ENCODE results near the gene YBEY. TPM values are rescaled to one million over a fixed set of nuclear protein-coding genes. Genes with fewer than 3 reads are reported as not detected.

YBEY gene
- total and polyA plus RNA-seq, 2 of the 13 experiments (the other 11 are each of a cell fraction or from before 2014, with no cell fraction given): 6.5 to 8.9 TPM

DNA sequence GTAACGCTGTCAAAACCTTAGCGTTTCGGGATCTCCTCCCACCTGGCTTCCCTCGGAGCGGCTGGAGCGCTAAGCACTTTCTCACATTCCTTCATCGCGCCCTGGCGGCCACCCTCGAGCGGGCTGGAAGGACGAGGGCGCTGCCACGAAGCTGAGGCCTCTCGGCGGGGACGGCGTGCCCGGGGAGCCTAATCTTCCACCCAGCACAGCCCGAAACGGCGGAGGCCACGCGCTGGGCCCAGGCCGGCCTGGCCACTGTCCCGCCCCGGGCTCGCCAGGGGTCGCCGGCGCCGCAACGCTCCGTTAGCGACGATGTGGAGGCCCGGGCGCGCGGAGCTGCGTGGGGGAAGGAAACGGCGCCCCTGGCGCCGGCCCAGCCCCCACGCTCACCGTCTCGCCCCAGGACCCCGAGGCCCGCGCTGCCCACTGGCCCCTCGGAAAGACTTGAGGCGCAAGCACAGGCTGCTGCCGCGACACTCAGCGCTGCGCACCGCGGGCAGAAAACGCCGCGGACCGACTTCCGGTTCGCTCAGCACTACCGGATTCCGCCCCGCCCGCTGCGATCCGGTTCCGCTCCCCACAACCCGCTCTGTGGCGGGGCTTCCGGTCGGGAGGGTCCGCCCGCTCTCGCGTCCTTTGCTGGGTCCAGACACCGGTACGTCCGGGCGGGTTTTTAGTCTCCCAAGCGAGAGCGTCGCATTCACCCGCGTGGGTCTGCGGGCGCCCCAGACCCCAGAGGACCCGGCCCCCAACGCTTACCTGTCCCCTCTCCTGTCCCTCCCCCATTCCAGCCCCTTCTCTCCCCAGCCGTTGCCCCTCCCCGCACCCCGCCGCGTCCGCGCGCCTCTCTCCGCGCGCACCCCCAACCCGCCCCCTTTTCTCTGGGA, at the start of gene YBEY (continued):
- TF ChIP-seq KMT2B (CRISPR knock-in tag; IDR thresholded peaks at IDR 0.05) (peak; percentile 95), ZNF350 (CRISPR knock-in tag; IDR thresholded peaks at IDR 0.05; ENCODE audit: borderline replicate concordance, low read depth) (peak; percentile 38; the same call in 1 of the 2 replicates), AHR (CRISPR knock-in tag; IDR thresholded peaks at IDR 0.05) (peak; percentile 55; the same call in 1 of the 2 replicates), SIN3A (IDR thresholded peaks at IDR 0.05; ENCODE audit: borderline replicate concordance, low read depth, low read length) (peak; percentile 88), TEF (CRISPR knock-in tag; IDR thresholded peaks at IDR 0.05) (0 out of 2 replicates have a peak, but pooled peaks have one; percentile 19), RARA (CRISPR knock-in tag; IDR thresholded peaks at IDR 0.05) (peak; percentile 14; the same call in 1 of the 2 replicates), SOX13 (IDR thresholded peaks at IDR 0.05) (no peak; the same call in 1 of the 2 replicates), SOX13 (CRISPR knock-in tag; conservative IDR thresholded peaks at IDR 0.05 in 1 of 2, IDR thresholded peaks at IDR 0.05 in 1 of 2) (peak in 1 of 2 experiments; percentile 29; a peak in 2 of 4 replicates), ZBTB43 (CRISPR knock-in tag; conservative IDR thresholded peaks at IDR 0.05) (0 out of 2 replicates have a peak, but pooled peaks have one; percentile 25), HOXA3 (CRISPR knock-in tag; IDR thresholded peaks at IDR 0.05) (peak; percentile 82), NFYC (CRISPR knock-in tag; IDR thresholded peaks at IDR 0.05) (no peak), ZNF292 (CRISPR knock-in tag; IDR thresholded peaks at IDR 0.05; ENCODE audit: borderline replicate concordance, low read depth) (0 out of 2 replicates have a peak, but pooled peaks have one; percentile 16), ZNF235 (CRISPR knock-in tag; IDR thresholded peaks at IDR 0.05; ENCODE audit: borderline replicate concordance) (0 out of 2 replicates have a peak, but pooled peaks have one; percentile 65), ZBTB42 (CRISPR knock-in tag; IDR thresholded peaks at IDR 0.05) (0 out of 2 replicates have a peak, but pooled peaks have one; percentile 18), GABPB1 (CRISPR knock-in tag; IDR thresholded peaks at IDR 0.05) (peak; percentile 100), ARHGAP35 (CRISPR knock-in tag; IDR thresholded peaks at IDR 0.05; ENCODE audit: borderline replicate concordance) (peak; percentile 41; the same call in 1 of the 2 replicates), ZNF615 (CRISPR knock-in tag; IDR thresholded peaks at IDR 0.05; ENCODE audit: borderline replicate concordance) (no peak), DPF2 (CRISPR knock-in tag; IDR thresholded peaks at IDR 0.05; ENCODE audit: borderline replicate concordance, low read depth) (no peak), ZNF616 (CRISPR knock-in tag; IDR thresholded peaks at IDR 0.05; ENCODE audit: low read depth) (0 out of 2 replicates have a peak, but pooled peaks have one; percentile 57), ZNF264 (CRISPR knock-in tag; IDR thresholded peaks at IDR 0.05) (no peak)
- TF ChIP-seq, protein P1, sequence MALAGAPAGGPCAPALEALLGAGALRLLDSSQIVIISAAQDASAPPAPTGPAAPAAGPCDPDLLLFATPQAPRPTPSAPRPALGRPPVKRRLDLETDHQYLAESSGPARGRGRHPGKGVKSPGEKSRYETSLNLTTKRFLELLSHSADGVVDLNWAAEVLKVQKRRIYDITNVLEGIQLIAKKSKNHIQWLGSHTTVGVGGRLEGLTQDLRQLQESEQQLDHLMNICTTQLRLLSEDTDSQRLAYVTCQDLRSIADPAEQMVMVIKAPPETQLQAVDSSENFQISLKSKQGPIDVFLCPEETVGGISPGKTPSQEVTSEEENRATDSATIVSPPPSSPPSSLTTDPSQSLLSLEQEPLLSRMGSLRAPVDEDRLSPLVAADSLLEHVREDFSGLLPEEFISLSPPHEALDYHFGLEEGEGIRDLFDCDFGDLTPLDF (CRISPR knock-in tag; IDR thresholded peaks at IDR 0.05): peak; percentile 18; the same call in 1 of the 2 replicates
- TF ChIP-seq, protein P2, sequence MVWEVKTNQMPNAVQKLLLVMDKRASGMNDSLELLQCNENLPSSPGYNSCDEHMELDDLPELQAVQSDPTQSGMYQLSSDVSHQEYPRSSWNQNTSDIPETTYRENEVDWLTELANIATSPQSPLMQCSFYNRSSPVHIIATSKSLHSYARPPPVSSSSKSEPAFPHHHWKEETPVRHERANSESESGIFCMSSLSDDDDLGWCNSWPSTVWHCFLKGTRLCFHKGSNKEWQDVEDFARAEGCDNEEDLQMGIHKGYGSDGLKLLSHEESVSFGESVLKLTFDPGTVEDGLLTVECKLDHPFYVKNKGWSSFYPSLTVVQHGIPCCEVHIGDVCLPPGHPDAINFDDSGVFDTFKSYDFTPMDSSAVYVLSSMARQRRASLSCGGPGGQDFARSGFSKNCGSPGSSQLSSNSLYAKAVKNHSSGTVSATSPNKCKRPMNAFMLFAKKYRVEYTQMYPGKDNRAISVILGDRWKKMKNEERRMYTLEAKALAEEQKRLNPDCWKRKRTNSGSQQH (CRISPR knock-in tag; IDR thresholded peaks at IDR 0.05; ENCODE audit: low read depth): peak; percentile 65; the same call in 1 of the 2 replicates
- TF ChIP-seq, protein P3, sequence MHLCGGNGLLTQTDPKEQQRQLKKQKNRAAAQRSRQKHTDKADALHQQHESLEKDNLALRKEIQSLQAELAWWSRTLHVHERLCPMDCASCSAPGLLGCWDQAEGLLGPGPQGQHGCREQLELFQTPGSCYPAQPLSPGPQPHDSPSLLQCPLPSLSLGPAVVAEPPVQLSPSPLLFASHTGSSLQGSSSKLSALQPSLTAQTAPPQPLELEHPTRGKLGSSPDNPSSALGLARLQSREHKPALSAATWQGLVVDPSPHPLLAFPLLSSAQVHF (CRISPR knock-in tag; IDR thresholded peaks at IDR 0.05): no peak
